DMS53 treated with DMSO at 0.1 percent for 48 hours (cell line): ENCODE results near the gene ZNF157.
"Not testable (repeated sequence)": the region's sequence is repeated elsewhere in the genome, so short reads cannot be mapped to it uniquely, and the experiment has no call there.

ENCODE experiments used
- DNase-seq: peaks from one replicate; lab custom pipeline; 2025; ENCODE audit not compliant: unreplicated experiment; lab: John Stamatoyannopoulos, UW

Gene ZNF157

GRCh38 chrX:47370278-47370677 is at the start of gene ZNF157:
TSS of gene ZNF157 (plus strand) at chrX:47370578. CDS start at chrX:47370669, 91 bp downstream.
- DNase-seq, result no peak

DNA sequence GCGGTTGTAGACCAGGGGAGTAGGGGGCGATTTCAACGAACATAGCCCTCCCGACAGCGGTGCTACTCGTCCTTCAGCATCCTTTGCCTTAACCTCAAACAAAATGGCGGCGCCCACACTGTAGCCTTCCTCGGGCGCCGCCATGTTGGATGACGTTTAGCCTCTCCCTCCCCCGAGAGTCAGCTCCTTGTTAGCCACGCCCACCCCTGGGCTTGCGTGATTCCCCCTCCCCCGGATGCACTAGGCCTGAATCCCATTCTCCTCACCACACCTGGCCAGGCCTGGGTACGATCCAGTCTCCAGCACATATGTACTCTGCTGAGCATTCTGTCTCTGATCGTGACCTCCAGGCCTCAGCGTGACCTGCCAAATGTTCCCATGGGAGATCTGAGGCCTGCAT is 49.0 kb upstream of the ZNF157 start:
- no peak for DNase-seq

- DNase-seq, result no peak
These were observed 48.5 kb upstream of the ZNF157 start for GRCh38 chrX:47321823-47322371.

GRCh38 chrX:47327902-47328301 is 42.5 kb upstream of the ZNF157 start:
- no peak for DNase-seq

GRCh38 chrX:47332729-47333128 is 37.6 kb upstream of the ZNF157 start:
- DNase-seq, result not testable (repeated sequence)

DNA sequence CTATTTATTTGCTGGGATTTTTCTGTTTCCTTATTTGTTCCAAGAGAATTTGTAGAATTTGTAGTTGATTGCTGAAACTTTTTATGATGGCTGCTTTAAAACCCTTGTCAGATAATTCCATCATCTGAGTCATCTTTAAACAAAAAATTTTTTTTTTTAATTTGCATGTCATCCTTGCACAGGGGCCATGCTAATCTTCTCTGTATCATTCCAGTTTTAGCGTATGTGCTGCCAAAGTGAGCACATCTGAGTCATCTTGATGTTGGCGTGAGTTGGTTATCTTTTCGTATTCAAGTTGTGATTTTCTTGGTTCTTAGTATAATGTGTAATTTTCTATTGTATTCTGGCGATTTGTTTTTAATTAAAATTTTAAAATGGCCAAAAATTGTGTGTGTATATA is 18.7 kb upstream of the ZNF157 start:
- DNase-seq, result no peak

- no peak for DNase-seq
These were observed 11.9 kb upstream of the ZNF157 start for GRCh38 chrX:47358387-47359065.

- no peak for DNase-seq
These were observed 9.8 kb upstream of the ZNF157 start for GRCh38 chrX:47360423-47361179.

- DNase-seq, result peak; percentile 83
These were observed 8.6 kb upstream of the ZNF157 start for GRCh38 chrX:47361538-47362511.

GRCh38 chrX:47366041-47366722 is 4.2 kb upstream of the ZNF157 start:
- peak; percentile 89 for DNase-seq

DNA sequence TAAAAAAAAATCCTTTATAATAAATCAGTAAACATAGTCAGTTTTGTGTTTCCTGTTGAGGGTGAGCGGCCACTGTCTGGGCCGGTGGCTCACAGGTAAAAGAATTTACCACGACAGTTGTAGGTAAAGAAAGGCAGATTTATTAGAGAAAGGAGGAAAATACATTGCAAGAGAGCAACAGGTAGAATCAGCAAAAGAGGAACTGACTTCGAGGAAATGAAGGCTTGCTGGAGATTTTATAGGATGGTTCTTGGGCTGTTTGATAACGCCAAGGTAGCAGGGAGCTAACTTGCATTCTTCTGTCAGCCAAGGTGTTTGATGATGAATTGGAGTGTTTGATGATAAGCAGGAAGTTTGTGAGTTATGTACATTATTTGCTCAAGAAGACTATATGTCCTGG is 2.8 kb downstream of the ZNF157 start:
- no peak for DNase-seq

- DNase-seq, result no peak
These were observed 9.9 kb downstream of the ZNF157 start for GRCh38 chrX:47380268-47380667.

DNA sequence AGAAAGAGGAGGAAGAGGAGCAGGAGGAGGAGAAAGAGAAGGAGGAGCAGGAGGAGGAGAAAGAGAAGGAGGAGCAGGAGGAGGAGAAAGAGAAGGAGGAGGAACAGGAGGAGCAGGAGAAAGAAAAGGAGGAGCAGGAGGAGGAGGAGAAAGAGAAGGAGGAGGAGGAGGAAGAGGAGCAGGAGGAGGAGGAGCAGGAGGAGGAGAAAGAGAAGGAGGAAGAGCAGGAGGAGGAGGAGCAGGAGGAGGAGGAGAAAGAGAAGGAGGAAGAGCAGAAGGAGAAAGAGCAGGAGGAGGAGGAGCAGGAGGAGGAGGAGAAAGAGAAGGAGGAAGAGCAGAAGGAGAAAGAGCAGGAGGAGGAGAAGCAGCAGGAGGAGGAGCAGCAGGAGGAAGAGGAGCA is 10.5 kb downstream of the ZNF157 start:
- DNase-seq, result not testable (repeated sequence)

- peak; percentile 63 for DNase-seq
These were observed 14.1 kb downstream of the ZNF157 start for GRCh38 chrX:47384502-47384901.

DNA sequence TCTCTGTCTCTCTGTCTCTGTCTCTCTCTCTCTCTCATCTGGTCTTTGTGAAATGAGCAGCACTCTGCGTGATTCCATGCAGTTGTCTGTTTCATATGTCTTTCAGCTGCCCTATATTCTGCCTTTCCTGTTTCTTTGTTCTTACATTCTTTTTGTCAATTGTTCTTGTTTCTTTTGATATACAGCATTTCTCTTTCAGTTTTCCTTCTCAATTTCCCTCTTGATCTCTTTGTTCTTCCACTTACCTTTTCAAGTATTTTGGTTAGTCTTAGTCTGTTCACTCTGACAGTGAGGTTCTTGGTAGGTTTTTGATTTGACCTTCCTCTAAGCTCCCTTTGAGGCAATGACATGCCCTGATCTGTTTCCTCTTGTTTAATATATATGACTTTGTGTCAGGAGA is 20.4 kb downstream of the ZNF157 start:
- DNase-seq, result no peak

DNA sequence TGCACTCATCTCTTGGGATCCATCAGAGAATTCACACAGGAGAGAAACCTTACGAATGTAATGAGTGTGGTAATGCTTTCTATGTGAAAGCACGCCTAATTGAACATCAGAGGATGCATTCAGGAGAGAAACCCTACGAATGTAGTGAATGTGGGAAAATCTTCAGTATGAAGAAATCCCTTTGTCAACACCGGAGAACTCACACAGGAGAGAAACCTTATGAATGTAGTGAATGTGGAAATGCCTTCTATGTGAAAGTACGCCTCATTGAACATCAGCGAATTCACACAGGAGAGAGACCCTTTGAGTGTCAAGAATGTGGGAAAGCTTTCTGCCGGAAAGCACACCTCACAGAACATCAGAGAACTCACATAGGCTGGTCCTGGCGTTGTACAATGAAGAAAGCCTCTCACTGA is 42.8 kb downstream of the ZNF157 start:
- no peak for DNase-seq

- DNase-seq, result no peak
These were observed 49.9 kb downstream of the ZNF157 start for GRCh38 chrX:47420265-47420664.

DNA sequence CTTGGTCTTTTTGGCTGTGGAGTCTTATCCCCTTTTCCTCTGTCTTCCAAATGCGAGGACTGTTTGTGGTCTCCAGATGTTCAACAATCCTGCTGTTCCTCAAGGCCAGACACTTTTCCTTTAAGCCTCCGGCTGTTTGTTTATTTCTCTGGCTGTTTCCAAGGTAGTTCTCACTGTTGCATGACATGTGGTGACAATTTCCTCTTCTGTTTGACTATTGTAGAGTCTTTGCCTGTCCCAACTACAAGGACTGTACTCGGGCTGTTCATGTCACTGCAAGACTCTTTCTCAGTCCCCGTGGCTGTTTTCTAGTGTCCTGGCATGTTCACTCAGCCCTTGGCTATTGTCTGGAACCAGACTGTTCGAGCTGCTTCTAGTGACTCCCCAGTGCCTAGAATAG is 50.6 kb downstream of the ZNF157 start:
- DNase-seq, result no peak

- DNase-seq, result no peak
These were observed 52.1 kb downstream of the ZNF157 start for GRCh38 chrX:47422444-47422843.

DNA sequence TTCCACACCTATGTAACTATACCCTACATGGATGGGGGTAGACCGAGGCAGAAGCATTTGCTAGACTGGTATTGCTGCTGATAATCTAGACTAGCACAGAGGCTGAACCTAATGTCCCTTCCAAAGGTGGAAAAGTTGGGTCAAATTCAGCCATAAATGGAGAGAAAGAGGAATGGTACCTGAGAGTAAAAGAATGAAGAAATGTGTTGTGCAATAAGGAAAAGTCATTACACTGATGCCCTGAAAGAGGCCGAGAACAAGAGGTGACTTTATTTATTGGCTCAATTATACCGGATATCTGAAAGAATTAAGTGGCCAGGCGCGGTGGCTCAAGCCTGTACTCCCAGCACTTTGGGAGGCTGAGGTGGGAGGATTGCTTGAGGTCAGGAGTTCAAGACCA is 60.5 kb downstream of the ZNF157 start:
- no peak for DNase-seq

- DNase-seq, result no peak
These were observed 76.1 kb downstream of the ZNF157 start for GRCh38 chrX:47446431-47446830.
